ENCODE measurements around the gene XK.
"Not testable (repeated sequence)": the region's sequence is repeated elsewhere in the genome, so short reads cannot be mapped to it uniquely, and the experiment has no call there.

The XK gene

DNA sequence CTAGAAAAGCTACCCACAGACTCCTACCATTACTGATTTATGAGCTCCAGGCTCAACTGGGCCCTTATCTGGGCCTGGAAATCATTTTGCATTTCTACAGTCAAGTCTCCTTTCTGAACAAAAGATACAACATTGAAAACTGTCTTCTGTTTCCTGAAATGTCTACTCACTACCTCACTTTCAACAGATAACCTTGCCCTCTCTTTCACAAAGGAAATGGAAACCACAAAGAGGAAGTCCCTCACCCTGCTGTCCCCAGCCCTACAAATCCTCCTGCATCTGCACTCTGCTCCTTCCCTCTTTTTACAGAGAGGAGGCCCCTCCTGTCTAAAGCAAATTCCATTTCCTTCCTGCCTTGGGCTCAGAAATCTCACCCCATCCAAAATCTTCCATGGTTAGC lies 69.4 kb downstream of the XK start:
- no peak for DNase-seq (ENCODE audit: low spot score)

DNA sequence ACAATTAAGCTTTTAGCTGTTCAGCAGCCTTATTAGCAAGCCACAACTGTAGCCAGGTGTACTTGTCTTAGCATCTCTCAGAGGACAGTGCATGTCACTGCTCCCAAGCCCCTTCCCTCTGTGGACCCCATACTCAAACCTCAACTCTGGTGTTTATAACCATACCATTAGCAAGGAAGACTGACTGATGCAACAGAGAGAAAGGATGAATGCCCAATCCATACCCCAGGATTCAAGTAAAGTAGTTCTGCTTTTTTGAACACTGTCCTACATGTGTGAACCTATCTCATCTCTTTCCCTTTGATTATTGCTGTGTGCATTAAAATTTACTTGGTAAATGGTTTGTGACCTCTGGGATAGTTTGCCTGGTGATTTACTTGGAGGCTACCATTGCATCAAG lies 71.5 kb downstream of the XK start:
- DNase-seq (ENCODE audit: low spot score): no peak

DNA sequence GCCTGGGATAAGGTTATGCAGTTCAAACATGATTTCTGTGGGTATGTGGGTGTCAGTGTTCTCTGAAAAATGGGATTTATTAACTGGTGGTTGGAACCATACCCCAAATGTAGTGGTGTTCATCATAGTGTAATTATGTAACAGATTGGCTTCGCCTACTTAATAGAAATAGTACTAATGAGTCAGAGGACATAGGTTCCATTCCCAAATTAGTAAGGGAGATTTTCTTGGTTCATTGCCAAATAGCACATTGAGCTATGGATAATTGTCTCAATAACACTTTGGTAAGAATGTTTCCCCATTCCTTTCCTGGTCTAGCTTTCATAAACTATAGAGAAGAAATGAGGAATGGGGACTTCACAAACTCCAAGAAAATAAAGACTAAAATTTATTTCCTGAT lies 73.8 kb downstream of the XK start:
- no peak for DNase-seq (ENCODE audit: low spot score)

DNA sequence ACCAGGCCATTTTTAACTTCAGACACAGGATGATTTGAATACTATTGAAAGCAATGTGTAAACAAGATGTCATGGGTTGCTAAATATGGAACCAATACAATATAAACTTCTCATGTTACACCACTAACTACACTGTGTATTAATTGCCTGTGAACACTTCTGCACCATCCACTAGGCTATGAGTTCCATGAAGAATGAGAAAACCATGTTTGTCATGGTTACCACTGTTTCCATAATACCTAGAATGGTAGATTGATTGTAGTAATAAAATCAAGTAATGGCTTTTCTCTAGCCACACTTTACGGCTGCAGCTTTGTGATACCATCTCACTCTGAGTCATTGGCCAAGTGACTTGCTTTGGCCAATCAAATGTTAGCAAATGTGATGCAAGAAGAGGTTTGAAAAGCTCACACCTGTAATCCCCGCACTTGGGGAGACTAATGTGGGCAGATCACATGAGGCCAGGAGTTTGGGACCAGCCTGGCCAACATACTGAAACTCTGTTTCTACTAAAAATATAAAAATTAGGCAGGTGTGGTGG lies 74.4 kb downstream of the XK start:
- peak; percentile 2 for DNase-seq (ENCODE audit: low spot score)

DNA sequence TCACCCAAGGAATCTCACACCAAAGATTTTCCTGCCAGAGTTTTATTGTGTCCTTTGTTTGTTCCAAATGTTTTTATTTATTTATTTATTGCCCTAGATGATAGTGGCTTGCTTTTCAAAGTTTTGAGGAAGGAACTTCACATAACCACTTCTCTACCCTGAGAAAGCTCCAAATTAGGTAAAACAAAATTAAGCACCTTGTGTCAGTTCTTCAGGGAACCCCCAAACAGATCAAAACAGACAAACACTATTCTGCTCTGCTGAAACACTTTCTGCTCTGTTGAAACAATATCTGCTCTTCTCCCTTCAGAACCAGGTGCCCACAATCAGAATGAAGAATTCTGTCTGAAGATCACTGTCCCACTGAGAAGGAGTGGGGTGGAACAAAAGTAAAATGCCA lies 77.8 kb downstream of the XK start:
- DNase-seq (ENCODE audit: low spot score): no peak

DNA sequence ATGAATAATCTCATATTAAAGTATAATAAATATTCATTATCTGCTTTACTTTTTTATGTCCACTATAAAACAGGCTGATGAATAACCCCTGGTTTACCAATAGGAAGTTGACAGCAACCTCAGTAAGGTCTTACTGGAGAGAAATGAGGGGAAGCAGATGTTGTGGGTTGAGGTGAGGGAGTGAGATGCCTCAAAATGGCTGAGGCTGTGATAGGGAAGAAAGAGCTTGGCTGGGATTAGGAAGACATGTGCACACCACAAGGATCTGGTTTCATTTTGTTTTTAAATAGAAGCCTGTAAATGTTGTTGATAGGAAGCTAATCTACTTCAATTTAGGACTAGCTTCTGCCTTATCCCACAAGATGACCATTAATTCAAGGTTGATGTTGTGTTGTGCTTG lies 79.9 kb downstream of the XK start:
- DNase-seq (ENCODE audit: low spot score): no peak

DNA sequence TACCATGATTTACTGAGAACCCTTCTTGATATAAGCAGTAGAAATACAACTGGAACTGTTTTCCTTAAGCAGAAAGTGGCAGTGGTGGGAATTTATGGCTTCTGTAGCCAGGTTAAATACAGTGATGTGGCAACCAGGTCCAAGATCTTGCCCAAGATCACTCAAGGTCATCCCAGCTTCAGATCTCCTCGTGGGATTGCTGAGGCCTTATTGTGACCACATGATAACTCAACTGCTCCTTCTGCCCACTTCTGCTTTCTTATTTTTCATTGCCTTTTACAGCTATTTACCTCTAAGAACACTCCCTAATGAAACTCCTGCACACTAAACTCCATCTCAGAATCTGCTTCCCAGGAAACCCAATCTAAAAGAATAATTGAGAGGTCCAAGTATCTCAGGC lies 81.8 kb downstream of the XK start:
- DNase-seq (ENCODE audit: low spot score): no peak

DNA sequence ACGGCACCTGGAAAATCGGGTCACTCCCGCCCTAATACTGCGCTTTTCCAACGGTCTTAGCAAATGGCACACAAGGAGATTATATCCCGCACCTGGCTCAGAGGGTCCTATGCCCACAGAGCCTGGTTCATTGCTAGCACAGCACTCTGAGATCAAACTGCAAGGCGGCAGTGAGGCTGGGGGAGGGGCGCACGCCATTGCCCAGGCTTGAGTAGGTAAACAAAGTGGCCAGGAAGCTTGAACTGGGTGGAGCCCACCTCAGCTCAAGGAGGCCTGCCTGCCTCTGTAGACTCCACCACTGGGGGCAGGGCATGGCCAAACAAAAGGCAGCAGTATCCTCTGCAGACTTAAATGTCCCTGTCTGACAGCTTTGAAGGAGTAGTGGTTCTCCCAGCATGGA lies 83.3 kb downstream of the XK start:
- DNase-seq (ENCODE audit: low spot score): not testable (repeated sequence)

DNA sequence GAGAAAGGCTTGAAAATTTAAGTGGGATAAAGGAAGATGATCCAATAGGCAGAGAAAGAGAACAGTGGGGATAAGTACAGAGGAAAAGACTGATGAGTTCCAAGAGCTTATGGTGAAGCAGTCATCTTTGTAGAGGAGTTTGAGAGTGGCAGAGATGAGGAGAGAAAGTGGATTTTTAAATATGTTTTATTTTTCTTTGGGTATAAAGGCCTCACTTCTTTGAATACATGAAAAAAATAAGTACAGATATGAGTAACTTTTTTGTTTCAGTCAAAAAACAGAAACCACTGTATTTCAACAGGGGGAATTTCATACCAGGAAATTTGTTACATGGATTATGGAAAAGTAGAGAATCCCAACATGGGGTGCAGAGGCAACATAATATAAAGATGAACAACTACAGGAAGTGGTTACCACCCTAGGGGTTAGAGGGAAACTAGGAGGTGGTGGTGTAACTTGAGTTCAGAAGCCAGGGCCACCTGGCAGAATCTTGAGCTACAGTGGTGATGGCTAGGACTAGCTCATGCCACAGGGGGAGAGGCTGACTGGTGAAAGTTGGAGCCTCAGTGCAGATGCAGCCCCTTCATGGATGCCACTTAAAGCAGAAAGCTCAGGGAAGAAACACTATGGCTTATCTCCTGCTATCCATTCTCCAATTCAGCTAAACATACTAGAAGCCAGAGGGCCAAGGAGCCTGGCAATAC lies 90.8 kb downstream of the XK start:
- DNase-seq (ENCODE audit: low spot score): no peak

DNA sequence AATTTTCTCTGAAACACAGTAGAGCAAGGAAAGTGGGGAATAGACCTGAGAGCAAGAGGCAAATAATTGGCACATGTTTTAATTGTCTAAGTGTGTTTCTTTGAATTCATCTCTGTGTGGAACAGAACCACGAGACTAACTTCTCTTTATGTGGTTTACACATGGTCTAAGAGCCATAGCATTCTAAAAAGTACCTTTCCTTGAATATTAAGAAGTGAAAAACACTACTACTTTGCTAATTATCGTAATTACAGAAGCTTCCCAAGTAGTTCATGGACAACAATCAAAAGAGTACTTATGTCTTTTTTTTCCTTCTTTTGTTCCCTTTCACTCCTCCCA lies 91.4 kb downstream of the XK start:
- no peak for DNase-seq (ENCODE audit: low spot score)

DNA sequence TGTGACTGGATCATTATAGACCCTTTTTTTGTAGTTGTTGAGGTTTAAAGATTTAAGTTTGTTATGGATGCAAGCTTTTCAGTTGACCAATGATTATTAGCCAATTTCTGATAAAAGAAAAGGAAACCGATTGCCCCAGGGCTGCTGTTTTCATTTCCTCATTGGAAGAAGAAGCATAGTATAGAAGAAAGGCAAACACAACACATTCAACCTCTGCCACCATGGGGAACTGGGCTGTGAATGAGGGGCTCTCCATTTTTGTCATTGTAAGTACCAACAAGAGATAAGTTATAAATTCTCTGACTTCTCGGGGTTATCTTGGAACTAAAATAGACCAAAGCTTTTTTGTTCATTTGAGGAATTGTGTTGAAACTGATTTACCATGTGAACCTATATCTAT lies 94.3 kb downstream of the XK start, which contains the start of gene CYBB:
CYBB (plus strand) TSS at position 203 of the 400 bp plus-strand sequence; CDS start at position 222, 19 bp downstream.
- DNase-seq (ENCODE audit: low spot score): no peak

DNA sequence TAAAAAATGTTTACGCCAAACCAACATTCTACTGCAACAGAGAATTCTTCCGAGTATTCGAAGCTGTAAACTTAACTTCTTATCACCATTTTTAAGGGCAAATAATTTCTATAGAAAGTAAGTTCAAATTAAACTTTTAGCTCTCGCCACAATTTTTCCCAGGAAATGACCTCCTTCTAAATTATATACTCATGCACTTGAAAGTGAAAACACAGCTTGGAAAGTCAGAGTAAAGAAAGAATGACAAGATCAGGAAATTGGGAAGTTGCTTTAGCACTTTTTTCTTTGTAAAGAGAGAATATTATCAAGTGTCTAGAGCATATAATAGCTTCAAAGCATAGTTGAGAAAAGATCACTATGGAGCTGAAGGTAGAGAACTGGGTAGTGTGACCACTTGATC lies 95.5 kb downstream of the XK start:
- no peak for DNase-seq (ENCODE audit: low spot score)

Data from SW480 (cell line).